Tibial artery (tissue), 4 donors: Measurements from ENCODE around the gene ATP6V0E1.
A peak's percentile ranks its signal among the peaks of the same experiment; 100 is the strongest.

Experiments
- DNase-seq, 2 donors: peaks; one replicate each; pipeline ENCODE4 v3.0.0-alpha.2; 2019
- H3K27ac ChIP-seq, 2 donors: fragments of 200-600 bp; sonication (generic) in 1 of 2; 1 replicate in 1 of 2; 2 replicates in 1 of 2; pipeline ENCODE4 v1.5.1; 2018 to 2019; ENCODE audit warnings: mild to moderate bottlenecking in 1 of 2
- H3K27me3 ChIP-seq, 2 donors: fragments of 200-600 bp; sonication (generic) in 1 of 2; one replicate each; pipeline versions ENCODE4 v1.5.1 to v1.6.0; 2016 to 2019
- H3K36me3 ChIP-seq, 3 donors: fragments of 200-600 bp; sonication (generic) in 2 of 3; one replicate each; pipeline ENCODE4 v1.5.1; 2016 to 2019; ENCODE audit warnings: mild to moderate bottlenecking in 2 of 3
- H3K4me1 ChIP-seq, 4 donors: fragments of 200-600 bp; sonication (generic) in 2 of 4; 1 replicate in 3 of 4; 2 replicates in 1 of 4; pipeline ENCODE4 v1.5.1; 2016 to 2019
- H3K4me3 ChIP-seq, 2 donors: fragments of 200-600 bp; sonication (generic) in 1 of 2; 1 replicate in 1 of 2; 2 replicates in 1 of 2; pipeline ENCODE4 v1.5.1; 2018 to 2019; ENCODE audit warnings: mild to moderate bottlenecking in 2 of 2
- H3K9me3 ChIP-seq, 3 donors: fragments of 200-600 bp; sonication (generic) in 1 of 3; one replicate each; pipeline ENCODE4 v1.5.1; 2016 to 2019
- CTCF ChIP-seq, 2 experiments: fragments of 200-600 bp in 1 of 2; fragments of 450-650 bp in 1 of 2; IDR thresholded peaks; one replicate each; pipeline ENCODE4 v1.5.1; 2017 to 2019; ENCODE audit warnings: antibody characterized with exemption in 2 of 2, mild to moderate bottlenecking in 1 of 2, moderate library complexity in 1 of 2
- intact Hi-C: fragments of 100-400 bp; cut with DNase I; formaldehyde crosslinking; loops from one replicate; pipeline ENCODE4 v1.15.0; 2023; ENCODE audit warnings: low total_unique reads

The ATP6V0E1 gene

DNA sequence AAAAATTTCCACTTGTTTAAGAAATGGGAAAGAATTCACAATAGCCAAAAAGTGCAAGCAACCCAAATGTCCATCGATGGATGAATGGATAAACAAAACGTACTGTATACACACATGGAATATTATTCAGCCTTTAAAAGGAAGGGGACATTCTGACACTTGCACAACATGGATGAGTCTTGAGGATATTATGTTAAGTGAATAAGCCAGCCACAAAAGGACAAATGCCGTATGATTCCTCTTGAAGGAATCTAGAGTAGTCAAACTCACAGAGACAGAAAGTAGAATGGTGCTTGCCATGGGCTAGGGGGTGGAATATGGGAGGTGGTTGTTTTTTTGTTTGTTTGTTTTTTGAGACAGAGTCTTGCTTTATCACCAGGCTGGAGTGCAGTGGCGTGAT is 3.8 kb upstream of the ATP6V0E1 start:
- no peak for DNase-seq
- H3K4me3 ChIP-seq = no peak overlapping the region
- H3K4me1 ChIP-seq = peaks cover 0 to 11% (median 5%) of the 10 kb centered on the region in 4 donors
- no peaks in the 10 kb centered on the region for H3K27me3 ChIP-seq
- no peaks in the 10 kb centered on the region for H3K9me3 ChIP-seq
- no peaks in the 10 kb centered on the region for H3K36me3 ChIP-seq
- no peak for TF ChIP-seq CTCF (IDR thresholded peaks at IDR 0.05)
- intact Hi-C loops = loop anchor here (5.0 kb wide), 2 partner anchors 78 to 303 kb away; partner anchors contain the start of gene CREBRF
- H3K27ac ChIP-seq = no peak overlapping the region

GRCh38 chr5:172981931-172982330 is 1.6 kb upstream of the ATP6V0E1 start:
- Histone ChIP-seq H3K27me3 (no peaks in the 10 kb centered on the region), H3K4me1 (peaks cover 0 to 33% (median 13%) of the 10 kb centered on the region in 4 donors), H3K36me3 (peaks cover 6 to 9% (median 7%) of the 10 kb centered on the region in 3 donors), H3K9me3 (no peaks in the 10 kb centered on the region), H3K4me3 (no peak overlapping the region), H3K27ac (no peak overlapping the region)
- no peak for DNase-seq
- no peak for TF ChIP-seq CTCF (IDR thresholded peaks at IDR 0.05)
- intact Hi-C loops = loop anchor here (5.0 kb wide), 2 partner anchors 75 to 300 kb away; partner anchors contain the start of gene CREBRF

- peak; percentile 39 to 46 for TF ChIP-seq CTCF (IDR thresholded peaks at IDR 0.05)
- H3K4me3 ChIP-seq = peak overlapping the region; percentile 81 to 97
- H3K27ac ChIP-seq = peak overlapping the region; percentile 94 to 99
- no peaks in the 10 kb centered on the region for H3K9me3 ChIP-seq
- DNase-seq = peak; percentile 89 to 93
- intact Hi-C loops = loop anchor here (2.0 to 5.0 kb wide), 3 partner anchors 73 to 298 kb away; partner anchors contain the start of genes BNIP1 and CREBRF
- H3K4me1 ChIP-seq = peaks cover 0 to 47% (median 19%) of the 10 kb centered on the region in 4 donors
- H3K27me3 ChIP-seq = no peaks in the 10 kb centered on the region
- peaks cover 12 to 24% (median 16%) of the 10 kb centered on the region in 3 donors for H3K36me3 ChIP-seq
These were observed 828 bp downstream of the ATP6V0E1 start for GRCh38 chr5:172984244-172984953.

GRCh38 chr5:172985596-172985995 is 2.0 kb downstream of the ATP6V0E1 start:
- DNase-seq = no peak
- Histone ChIP-seq H3K27me3 (no peaks in the 10 kb centered on the region), H3K4me1 (peaks cover 0 to 55% (median 21%) of the 10 kb centered on the region in 4 donors), H3K4me3 (peak overlapping the region in 1 of 2 donors; percentile 97), H3K9me3 (no peaks in the 10 kb centered on the region), H3K36me3 (peaks cover 12 to 24% (median 16%) of the 10 kb centered on the region in 3 donors), H3K27ac (peak overlapping the region in 1 of 2 donors; percentile 27)
- intact Hi-C loops = loop anchor here (2.0 kb wide), 1 partner anchor 159 kb away; the partner anchor contains the start of gene BNIP1
- TF ChIP-seq CTCF (IDR thresholded peaks at IDR 0.05) = no peak

- intact Hi-C loops = no loop called here
- no peak overlapping the region for H3K4me3 ChIP-seq
- H3K27me3 ChIP-seq = no peaks in the 10 kb centered on the region
- H3K9me3 ChIP-seq = no peaks in the 10 kb centered on the region
- DNase-seq = no peak
- peaks cover 12 to 36% (median 31%) of the 10 kb centered on the region in 3 donors for H3K36me3 ChIP-seq
- H3K4me1 ChIP-seq = peaks cover 0 to 46% (median 18%) of the 10 kb centered on the region in 4 donors
- TF ChIP-seq CTCF (IDR thresholded peaks at IDR 0.05) = no peak
- H3K27ac ChIP-seq = no peak overlapping the region
These were observed 4.7 kb downstream of the ATP6V0E1 start for GRCh38 chr5:172988276-172988675.
